ENCODE results near the gene PPP1R3G.
"Not testable (repeated sequence)": the region's sequence is repeated elsewhere in the genome, so short reads cannot be mapped to it uniquely, and the experiment has no call there.

Gene PPP1R3G

DNA sequence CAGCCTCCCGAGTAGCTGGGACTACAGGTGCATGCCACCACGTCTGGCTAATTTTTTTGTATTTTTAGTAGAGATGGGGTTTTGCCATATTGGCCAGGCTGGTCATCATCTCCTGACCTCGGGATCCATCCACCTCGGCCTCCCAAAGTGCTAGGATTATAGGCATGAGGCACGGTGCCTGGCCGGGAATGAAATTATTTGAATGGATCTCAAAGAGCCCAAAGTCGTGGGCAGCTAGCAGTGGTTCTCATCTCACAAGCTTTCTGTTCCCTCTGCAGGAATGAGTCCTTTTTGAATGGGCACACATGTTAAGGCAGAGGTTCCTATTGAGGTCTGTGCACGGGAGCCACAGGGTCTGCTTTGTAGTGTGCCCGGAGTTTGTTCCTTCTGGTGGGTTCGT lies 34.9 kb downstream of the PPP1R3G start:
- no peak for DNase-seq (ENCODE audit: low read depth)

DNA sequence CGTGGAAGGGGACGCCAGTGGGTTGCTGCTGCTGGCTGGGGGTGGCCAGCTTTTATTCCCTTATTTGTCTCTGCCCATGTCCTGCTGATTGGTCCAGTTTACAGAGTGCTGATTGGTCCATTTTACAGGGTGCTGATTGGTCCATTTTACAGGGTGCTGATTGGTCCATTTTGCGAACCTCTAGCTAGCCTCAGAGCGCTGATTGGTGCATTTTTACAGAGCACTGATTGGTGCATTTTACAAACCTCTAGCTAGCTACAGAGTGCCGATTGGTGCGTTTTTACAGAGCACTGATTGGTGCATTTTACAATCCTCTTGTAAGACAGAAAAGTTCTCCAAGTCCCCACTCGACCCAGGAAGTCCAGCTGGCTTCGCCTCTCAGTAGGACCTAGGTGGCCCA lies 35.4 kb downstream of the PPP1R3G start:
- DNase-seq (ENCODE audit: low read depth): not testable (repeated sequence)

DNA sequence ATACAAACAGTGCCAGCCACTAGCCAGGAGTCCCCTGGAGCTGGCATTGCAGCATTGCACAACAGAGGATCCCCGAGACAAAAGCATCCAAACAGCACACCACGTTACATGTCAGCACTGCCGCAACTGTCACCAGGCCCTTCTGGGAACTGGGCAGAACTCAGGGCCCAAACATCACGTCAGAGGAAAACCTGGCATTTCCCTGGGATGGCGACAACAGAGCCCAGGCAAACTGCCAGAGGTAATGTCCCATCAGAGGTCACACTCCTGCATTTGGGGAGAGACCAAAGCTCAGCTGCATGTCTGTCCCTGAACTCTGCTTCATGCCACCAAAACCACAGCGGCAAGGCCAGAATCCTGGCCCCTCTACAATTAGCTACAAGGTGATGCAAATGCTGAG lies 36.3 kb downstream of the PPP1R3G start:
- DNase-seq (ENCODE audit: low read depth): no peak

DNA sequence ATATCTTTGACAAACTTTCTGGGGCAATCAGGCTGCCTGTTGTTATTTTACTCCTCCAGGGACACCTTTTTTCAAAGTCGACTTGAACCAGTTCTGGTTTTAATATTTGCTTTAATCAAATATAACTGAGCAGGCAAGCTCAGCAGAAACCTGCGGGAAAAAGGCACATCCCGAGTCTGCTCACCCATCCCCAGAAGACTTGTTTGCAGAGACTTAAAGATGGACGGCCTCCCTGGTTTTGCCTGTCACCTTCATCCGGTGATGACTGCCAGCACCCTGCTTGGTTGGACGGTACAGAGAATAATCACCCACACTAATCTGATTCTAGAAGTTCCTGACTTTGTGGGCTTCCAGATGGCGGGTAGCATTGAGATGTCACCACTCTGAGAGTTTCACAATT lies 36.8 kb downstream of the PPP1R3G start:
- no peak for DNase-seq (ENCODE audit: low read depth)

- no peak for DNase-seq (ENCODE audit: low read depth)
These were observed 37.5 kb downstream of the PPP1R3G start for GRCh38 chr6:5122504-5123112.

GRCh38 chr6:5123296-5124143 lies 38.4 kb downstream of the PPP1R3G start:
- no peak for DNase-seq (ENCODE audit: low read depth)

GRCh38 chr6:5124526-5124925 lies 39.4 kb downstream of the PPP1R3G start:
- DNase-seq (ENCODE audit: low read depth): no peak

- no peak for DNase-seq (ENCODE audit: low read depth)
These were observed 40.2 kb downstream of the PPP1R3G start for GRCh38 chr6:5125152-5126006.

DNA sequence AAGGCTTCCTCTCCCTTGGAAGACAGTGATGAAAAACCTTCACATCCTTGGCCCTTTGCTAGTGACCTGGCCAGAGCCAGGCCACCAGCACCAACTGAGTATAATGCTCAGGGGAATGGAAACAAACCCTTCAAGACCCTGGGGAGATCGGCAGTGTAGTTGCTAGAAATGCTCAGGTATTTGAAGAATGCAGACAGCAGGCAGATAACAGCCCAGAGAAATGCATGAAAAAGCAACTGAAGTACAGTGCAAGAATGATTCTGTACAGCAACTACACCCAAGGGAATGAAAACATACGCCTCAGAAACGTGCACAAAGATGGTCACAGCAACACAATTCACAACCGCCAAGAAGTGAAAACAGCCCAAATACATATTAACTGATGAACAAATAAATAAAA lies 41.1 kb downstream of the PPP1R3G start:
- no peak for DNase-seq (ENCODE audit: low read depth)

- no peak for DNase-seq (ENCODE audit: low read depth)
These were observed 42.1 kb downstream of the PPP1R3G start for GRCh38 chr6:5127106-5127687.

DNA sequence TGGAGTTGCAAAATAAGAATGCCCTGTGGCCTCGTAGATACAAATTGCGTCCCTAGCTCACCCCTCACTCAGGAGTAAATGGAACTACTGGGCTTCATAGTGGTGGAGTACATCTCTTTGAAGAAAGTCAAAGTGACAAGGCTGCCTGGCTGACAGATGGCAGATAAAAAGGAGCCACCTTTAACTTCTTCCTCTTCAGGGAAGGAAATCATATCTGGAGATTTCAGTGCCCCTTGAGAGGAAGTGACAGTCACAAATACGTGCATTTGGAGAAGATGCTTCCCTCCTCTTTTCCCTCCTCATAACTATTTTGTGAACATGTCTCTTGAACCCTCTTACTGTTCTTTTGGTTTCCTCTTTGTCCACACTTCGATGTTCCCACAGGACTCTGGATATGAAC lies 43.2 kb downstream of the PPP1R3G start:
- no peak for DNase-seq (ENCODE audit: low read depth)

- no peak for DNase-seq (ENCODE audit: low read depth)
These were observed 45.2 kb downstream of the PPP1R3G start for GRCh38 chr6:5130135-5130866.

DNA sequence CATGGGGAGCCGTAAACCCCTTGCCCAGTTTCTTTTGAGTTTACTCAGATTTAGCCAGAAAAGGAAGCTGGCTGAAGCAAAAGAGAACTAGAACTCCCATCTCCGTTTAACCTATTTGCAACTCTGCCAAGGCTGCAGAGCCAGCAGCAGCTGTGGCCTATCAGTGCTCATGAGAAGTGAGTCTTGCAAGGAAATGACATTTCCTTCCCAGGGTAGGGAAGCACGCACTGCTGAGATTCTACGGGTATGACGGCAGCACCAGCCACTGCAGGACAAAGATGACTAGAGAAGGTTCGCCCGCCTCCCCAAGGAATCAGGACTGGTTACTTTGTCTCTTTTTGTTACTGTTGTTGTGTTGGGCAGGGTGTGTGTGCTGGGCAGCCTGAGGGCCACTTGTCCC lies 47.6 kb downstream of the PPP1R3G start:
- no peak for DNase-seq (ENCODE audit: low read depth)

- DNase-seq (ENCODE audit: low read depth): no peak
These were observed 48.8 kb downstream of the PPP1R3G start for GRCh38 chr6:5133943-5134342.

GRCh38 chr6:5135788-5136376 lies 50.7 kb downstream of the PPP1R3G start:
- DNase-seq (ENCODE audit: low read depth): peak; percentile 15

- DNase-seq (ENCODE audit: low read depth): no peak
These were observed 51.7 kb downstream of the PPP1R3G start for GRCh38 chr6:5136851-5137250.

Measured in activated T-helper 1 cell treated with Interleukin-2 at 50 U/mL for 16 hours (primary cell).